ENCODE results near the gene TMEM53.

Gene TMEM53

GRCh38 chr1:44647896-44648295 lies 26.4 kb downstream of the TMEM53 start:
- no peak for DNase-seq (ENCODE audit: low read depth in 3 of 3)

- no peak for DNase-seq (ENCODE audit: low read depth in 3 of 3)
These were observed 27.8 kb downstream of the TMEM53 start for GRCh38 chr1:44646261-44647110.

GRCh38 chr1:44645476-44646244 lies 28.6 kb downstream of the TMEM53 start:
- no peak for DNase-seq (ENCODE audit: low read depth in 3 of 3)

- no peak for DNase-seq (ENCODE audit: low read depth in 3 of 3)
These were observed 29.5 kb downstream of the TMEM53 start for GRCh38 chr1:44644806-44645205.

GRCh38 chr1:44643721-44644334 lies 30.5 kb downstream of the TMEM53 start:
- no peak for DNase-seq (ENCODE audit: low read depth in 3 of 3)

GRCh38 chr1:44642925-44643324 lies 31.4 kb downstream of the TMEM53 start:
- DNase-seq (ENCODE audit: low read depth in 3 of 3): no peak

- no peak for DNase-seq (ENCODE audit: low read depth in 3 of 3)
These were observed 32.0 kb downstream of the TMEM53 start for GRCh38 chr1:44642255-44642654.

- no peak for DNase-seq (ENCODE audit: low read depth in 3 of 3)
These were observed 32.9 kb downstream of the TMEM53 start for GRCh38 chr1:44641126-44642102.

- DNase-seq (ENCODE audit: low read depth in 3 of 3): no peak
These were observed 34.0 kb downstream of the TMEM53 start for GRCh38 chr1:44640200-44640853.

GRCh38 chr1:44637702-44638411 lies 36.4 kb downstream of the TMEM53 start:
- DNase-seq (ENCODE audit: low read depth in 3 of 3): no peak

GRCh38 chr1:44636688-44637598 lies 37.3 kb downstream of the TMEM53 start:
- no peak for DNase-seq (ENCODE audit: low read depth in 3 of 3)

GRCh38 chr1:44636083-44636687 lies 38.1 kb downstream of the TMEM53 start:
- DNase-seq (ENCODE audit: low read depth in 3 of 3): no peak

GRCh38 chr1:44635439-44635838 lies 38.8 kb downstream of the TMEM53 start:
- DNase-seq (ENCODE audit: low read depth in 3 of 3): no peak

GRCh38 chr1:44634606-44635189 lies 39.6 kb downstream of the TMEM53 start:
- DNase-seq (ENCODE audit: low read depth in 3 of 3): no peak

GRCh38 chr1:44632598-44632997 lies 41.7 kb downstream of the TMEM53 start:
- no peak for DNase-seq (ENCODE audit: low read depth in 3 of 3)

- peak; percentile 81 to 90 (median 86) for DNase-seq (ENCODE audit: low read depth in 3 of 3)
These were observed 42.4 kb downstream of the TMEM53 start for GRCh38 chr1:44631647-44632539.

GRCh38 chr1:44631333-44631646 lies 43.0 kb downstream of the TMEM53 start:
- DNase-seq (ENCODE audit: low read depth in 3 of 3): no peak

All from stimulated activated CD4-positive, alpha-beta T cell treated with anti-CD3 and anti-CD28 coated beads, TNF-alpha, amount 100 ng/mL, for 24 hours (primary cell).